K562 (cell line): Measurements from ENCODE around the gene IQCN. TPM values are rescaled to one million over a fixed set of nuclear protein-coding genes. Genes with fewer than 3 reads are reported as not detected.

Source experiments
- ATAC-seq: fragments of 200-7000 bp; cut with Tn5 transposase; 3 replicates; pipeline ENCODE4 v1.9.1; 2020; ENCODE audit warnings: moderate library complexity
- BruUV-seq: library from RNA; stranded (reverse); fragments of 400-500 nt; replicated peaks from 2 replicates; lab custom pipeline; 2021; lab: Mats Ljungman, UMichigan
- CTCF ChIA-PET: fragments of 300-600 bp; formaldehyde crosslinking; extraction: SDS; loops from one replicate; lab custom pipeline; 2021; ENCODE audit warnings: low intra/inter-chr PET ratio; lab: Yijun Ruan, JAX
- POLR2A ChIA-PET: fragments of 300-600, 350-650 bp; sonication (Branson Sonifier 250); formaldehyde crosslinking; extraction: SDS; loops from one replicate; lab custom pipeline; 2021; ENCODE audit warnings: antibody characterized with exemption, inconsistent platforms; lab: Yijun Ruan, JAX
- DNase-seq, 4 experiments: peaks; one replicate each; pipeline versions ENCODE4 v3.0.0 to v3.0.0-alpha.2; 2011 to 2018; ENCODE audit warnings: low spot score in 3 of 4, mixed read lengths in 3 of 4; ENCODE audit errors: extremely low read depth in 1 of 4
- FAIRE-seq: peaks from 2 replicates; lab custom pipeline; 2011; peaks lifted over from hg19 to GRCh38; lab: Jason Lieb, UNC
- H2AFZ ChIP-seq: 2 replicates; pipeline ENCODE4 v1.6.0; 2011; ENCODE audit warnings: low read depth, low read length, control low read depth, inconsistent platforms
- H3K27ac ChIP-seq: fragments of 200-600 bp; 3 replicates; pipeline ENCODE4 v1.8.0; 2011; ENCODE audit warnings: low read depth, mild to moderate bottlenecking, control low read depth, inconsistent platforms, low read length, moderate library complexity, mixed read lengths; ENCODE audit errors: extremely low read depth
- H3K27me3 ChIP-seq, 2 experiments: fragments of 300-600 bp in 1 of 2; 2 replicates in 1 of 2; 3 replicates in 1 of 2; pipeline versions ENCODE4 v1.6.0 to v1.8.0; 2011; ENCODE audit warnings: inconsistent platforms in 2 of 2, low read length in 2 of 2, mild to moderate bottlenecking in 1 of 2, mixed read lengths in 1 of 2, moderate library complexity in 1 of 2; ENCODE audit not compliant: control insufficient read depth in 2 of 2, insufficient read depth in 2 of 2
- H3K36me3 ChIP-seq: fragments of 300-600 bp; 3 replicates; pipeline ENCODE4 v1.8.0; 2011; ENCODE audit warnings: mild to moderate bottlenecking, low read length, inconsistent platforms; ENCODE audit not compliant: control insufficient read depth, insufficient read depth
- H3K4me1 ChIP-seq, 2 experiments: fragments of 200-600 bp in 1 of 2; replicated peaks in 1 of 2; 2 replicates in 1 of 2; 3 replicates in 1 of 2; pipeline versions ENCODE4 v1.5.1 to v1.8.0; 2011; ENCODE audit warnings: inconsistent platforms in 2 of 2, low read length in 2 of 2, mild to moderate bottlenecking in 1 of 2, mixed read lengths in 1 of 2, moderate library complexity in 1 of 2; ENCODE audit not compliant: control insufficient read depth in 2 of 2, insufficient read depth in 2 of 2
- H3K4me2 ChIP-seq: 2 replicates; pipeline ENCODE4 v1.6.1; 2011; ENCODE audit warnings: low read length, control low read depth, inconsistent platforms, mixed read lengths; ENCODE audit not compliant: insufficient read depth
- H3K4me3 ChIP-seq: fragments of 200-600 bp; sonication (generic), shearing (Covaris generic); 2 replicates; pipeline ENCODE4 v1.5.1; 2016; ENCODE audit warnings: control low read depth, inconsistent platforms
- H3K79me2 ChIP-seq: fragments of 200-600 bp; 3 replicates; pipeline ENCODE4 v1.8.0; 2011; ENCODE audit warnings: low read length, inconsistent platforms; ENCODE audit not compliant: control insufficient read depth, insufficient read depth
- H3K9ac ChIP-seq, 2 experiments: 2 replicates each; pipeline versions ENCODE4 v1.6.0 to v1.6.1; 2011; ENCODE audit warnings: low read depth in 2 of 2, low read length in 2 of 2, control low read depth in 1 of 2, inconsistent platforms in 1 of 2, mild to moderate bottlenecking in 1 of 2, mixed read lengths in 1 of 2; ENCODE audit not compliant: insufficient read depth in 1 of 2
- H3K9me1 ChIP-seq: one replicate; pipeline ENCODE4 v1.6.0; 2011; ENCODE audit warnings: inconsistent platforms, mild to moderate bottlenecking, low read length, moderate library complexity; ENCODE audit not compliant: control insufficient read depth, insufficient read depth
- H3K9me3 ChIP-seq: replicated peaks from 2 replicates; pipeline ENCODE4 v1.5.1; 2011; ENCODE audit warnings: low read depth, low read length, inconsistent platforms; ENCODE audit not compliant: control insufficient read depth, insufficient read depth
- H4K20me1 ChIP-seq: replicated peaks from 2 replicates; pipeline ENCODE4 v1.6.1; 2011; ENCODE audit warnings: low read length, inconsistent platforms, mixed read lengths; ENCODE audit not compliant: control insufficient read depth, insufficient read depth
- DPF2 ChIP-seq: fragments of 450-650 bp; IDR thresholded peaks from 2 replicates; pipeline ENCODE4 v1.6.1; 2016
- ELF1 ChIP-seq: fragments of 200-800 bp; sonication (Bioruptor generic); IDR thresholded peaks from 2 replicates; pipeline ENCODE4 v1.6.1; 2016; ENCODE audit warnings: missing genetic modification characterization, missing compliant biosample characterization
- KAT7 ChIP-seq: sonication (generic); formaldehyde crosslinking; IDR thresholded peaks from 2 replicates; pipeline ENCODE4 v1.8.0; 2022; ENCODE audit warnings: missing genetic modification reagents, mild to moderate bottlenecking, borderline replicate concordance
- MAZ ChIP-seq, 2 experiments: fragments of 450-650 bp in 1 of 2; sonication (generic) in 1 of 2; formaldehyde crosslinking; IDR thresholded peaks in 1 of 2; conservative IDR thresholded peaks in 1 of 2; 2 replicates each; pipeline versions ENCODE4 v1.4.0 to v1.5.0; 2020; ENCODE audit warnings: mild to moderate bottlenecking in 1 of 2, missing genetic modification reagents in 1 of 2
- NCOR1 ChIP-seq: fragments of 450-650 bp; IDR thresholded peaks from 2 replicates; pipeline ENCODE4 v1.6.1; 2016; ENCODE audit warnings: mild to moderate bottlenecking, moderate library complexity
- NR4A1 ChIP-seq, 2 experiments: fragments of 250-450 bp in 1 of 2; fragments of 450-650 bp in 1 of 2; sonication (Bioruptor Pico) in 1 of 2; IDR thresholded peaks; 2 replicates each; pipeline versions ENCODE4 v1.4.0 to v1.6.1; 2016 to 2020; ENCODE audit warnings: mild to moderate bottlenecking in 2 of 2, missing compliant biosample characterization in 1 of 2, missing genetic modification characterization in 1 of 2, moderate library complexity in 1 of 2
- PHF20 ChIP-seq: fragments of 450-650 bp; IDR thresholded peaks from 2 replicates; pipeline ENCODE4 v1.6.1; 2018; ENCODE audit not compliant: partially characterized antibody
- SPI1 ChIP-seq: IDR thresholded peaks from 2 replicates; pipeline ENCODE4 v1.6.1; 2011; ENCODE audit warnings: low read depth, low read length, control low read depth, borderline replicate concordance
- TAF9B ChIP-seq: fragments of 450-650 bp; IDR thresholded peaks from 2 replicates; pipeline ENCODE4 v1.6.1; 2018; ENCODE audit warnings: mild to moderate bottlenecking; ENCODE audit not compliant: partially characterized antibody
- TAL1 ChIP-seq: fragments of 450-650 bp; IDR thresholded peaks from 2 replicates; pipeline ENCODE4 v1.6.1; 2016; ENCODE audit warnings: mild to moderate bottlenecking
- TEAD1 ChIP-seq, 2 experiments: fragments of 450-650 bp in 1 of 2; sonication (generic) in 1 of 2; formaldehyde crosslinking; IDR thresholded peaks; 2 replicates each; pipeline versions ENCODE4 v1.4.0 to v1.8.0; 2020 to 2022; ENCODE audit warnings: mild to moderate bottlenecking in 2 of 2, missing genetic modification reagents in 1 of 2
- ZC3H4 ChIP-seq: sonication (generic); formaldehyde crosslinking; IDR thresholded peaks from 2 replicates; pipeline ENCODE4 v1.9.0; 2021; ENCODE audit warnings: missing genetic modification reagents, borderline replicate concordance
- ZKSCAN8 ChIP-seq: fragments of 200-800 bp; sonication (Bioruptor generic); IDR thresholded peaks from 2 replicates; pipeline ENCODE4 v1.6.1; 2016; ENCODE audit warnings: missing genetic modification characterization, missing compliant biosample characterization
- WGBS: fragments of 100-300 bp; shearing (Covaris generic); methylation state at CpG from one replicate; pipeline ENCODE4 v1.1.6; 2016; ENCODE audit warnings: low coverage, mixed read lengths; ENCODE audit not compliant: insufficient coverage; ENCODE audit errors: missing lambda C conversion rate; 5-methylcytosine and 5-hydroxymethylcytosine counted together
- in situ Hi-C: fragments of 300-500 bp; cut with MboI; formaldehyde crosslinking; loops from 4 replicates; pipeline ENCODE4 v1.15.0; 2018; ENCODE audit warnings: inconsistent platforms, mixed read lengths
- intact Hi-C: fragments of 100-400 bp; cut with micrococcal nuclease; formaldehyde crosslinking; loops from 2 replicates; pipeline ENCODE4 v1.14.2; 2022
- polyA plus RNA-seq, 8 experiments: library from polyadenylated mRNA; depleted of rRNA in 4 of 8; stranded (reverse) in 5 of 8; unstranded in 3 of 8; fragments of >200 nt; fragmentation: Nextera tagmentation in 2 of 8; fragmentation: Illumina TruSeq in 1 of 8; extraction: Ambion mirVana in 2 of 8; extraction: Trizol in 1 of 8; gene quantifications; 2 replicates each; pipeline versions ENCODE4 v1.2.1 to v1.2.3, GENCODE V29; 2011 to 2014; ENCODE audit warnings: inconsistent platforms in 1 of 8, missing spikeins in 1 of 8
- total RNA-seq, 7 experiments: library from RNA; depleted of rRNA in 6 of 7; stranded (reverse); fragments of >200 nt in 6 of 7; fragmentation: Illumina TruSeq in 2 of 7; extraction: Trizol in 2 of 7; gene quantifications; 2 replicates each; pipeline versions ENCODE4 v1.2.1 to v1.2.3, GENCODE V29; 2011 to 2021; ENCODE audit warnings: low replicate concordance in 1 of 7
- TF ChIP-seq, protein P1 (sequence below): fragments of 450-650 bp; IDR thresholded peaks from 2 replicates; pipeline ENCODE4 v1.6.1; 2018; ENCODE audit not compliant: partially characterized antibody
- TF ChIP-seq, protein P2 (sequence below), 2 experiments: IDR thresholded peaks; 2 replicates each; pipeline ENCODE4 v1.6.1; 2011; ENCODE audit warnings: borderline replicate concordance in 1 of 2, control low read depth in 1 of 2, low read depth in 1 of 2, low read length in 1 of 2, mild to moderate bottlenecking in 1 of 2, mixed read lengths in 1 of 2, moderate library complexity in 1 of 2; ENCODE audit not compliant: insufficient read depth in 1 of 2, insufficient read length in 1 of 2, poor library complexity in 1 of 2, severe bottlenecking in 1 of 2; ENCODE audit errors: extremely low read depth in 1 of 2

IQCN gene
- total and polyA plus RNA-seq, 9 of the 15 experiments (the other 6 are each of a cell fraction or from before 2014, with no cell fraction given): 0.01 to 0.07 (median 0.04) TPM; not detected in 3

DNA sequence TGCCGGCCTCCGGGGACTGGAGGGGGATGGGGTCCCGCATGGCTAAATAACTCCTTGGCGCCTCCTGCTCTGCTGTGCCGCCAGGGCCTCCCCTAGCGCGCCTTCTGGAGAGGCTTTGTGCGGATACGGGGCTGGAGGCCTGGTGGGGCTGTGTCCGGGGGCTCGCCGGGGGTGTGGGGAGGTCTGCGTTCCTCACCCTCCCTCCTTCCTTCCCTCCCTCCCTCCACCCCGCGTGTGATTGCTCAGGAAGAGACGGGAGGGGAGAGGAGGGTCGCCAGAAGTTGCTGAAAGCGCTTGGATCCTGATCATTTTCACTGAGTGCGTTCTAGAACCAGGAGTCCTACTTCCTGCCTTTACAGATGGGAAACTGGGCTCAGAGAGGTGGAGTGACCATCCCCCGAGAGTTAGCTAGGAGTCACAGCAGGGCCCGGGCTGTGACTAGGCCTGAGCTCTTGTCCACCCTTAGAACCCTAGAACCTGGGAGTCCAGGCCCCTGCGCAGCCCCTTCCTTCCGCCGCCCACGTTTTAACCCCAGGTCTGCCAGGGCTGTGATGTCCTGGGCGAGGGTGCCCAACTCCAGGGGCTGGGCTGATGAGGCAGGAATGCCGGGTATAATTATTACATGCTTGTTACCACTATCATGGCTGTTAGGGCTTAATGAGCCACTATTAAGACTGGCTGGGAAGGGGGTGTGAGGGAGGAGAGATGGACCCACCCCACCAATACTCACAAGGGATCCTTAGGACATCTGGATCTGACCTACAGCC, 8.0 kb upstream of the IQCN start:
- BruUV-seq: TSS peak; percentile 98
- Histone ChIP-seq H2AFZ (peak overlapping the region; percentile 49; the same call in 1 of the 2 replicates), H3K36me3 (peaks cover 19% of the 10 kb centered on the region), H3K9ac (peak overlapping the region; percentile 95 to 99), H3K9me1 (peaks cover 12% of the 10 kb centered on the region), H3K4me2 (peak overlapping the region; percentile 95), H3K9me3 (no peaks in the 10 kb centered on the region), H3K4me3 (peak overlapping the region; percentile 50), H4K20me1 (peaks cover 26% of the 10 kb centered on the region), H3K4me1 (peaks cover 21 to 55% of the 10 kb centered on the region in 2 experiments), H3K27me3 (no peaks in the 10 kb centered on the region), H3K79me2 (peaks cover 47% of the 10 kb centered on the region), H3K27ac (peak overlapping the region; percentile 100)
- DNase-seq: no peak
- 0 out of 3 replicates have a peak, but pooled peaks have one; percentile 0 for ATAC-seq
- ChIA-PET CTCF (interaction anchor here (0.6 to 0.9 kb wide), 3 partner anchors 9 to 104 kb away, joined by 3 read pairs; no protein-coding TSS in a partner anchor), POLR2A (interaction anchor here (0.6 to 8.5 kb wide), 33 partner anchors 8 to 350 kb away, joined by 3 to 122 read pairs (median 10); partner anchors contain the start of genes CCDC124, GDF15, LSM4 and MPV17L2)
- intact Hi-C loops (no loop called here), in situ Hi-C loops (no loop called here)
- WGBS: 0% methylated on average over 11 of the region's 27 CpGs
- no peak for FAIRE-seq
- TF ChIP-seq NR4A1 (CRISPR knock-in tag; IDR thresholded peaks at IDR 0.05) (peak; percentile 19), NR4A1 (tag; IDR thresholded peaks at IDR 0.05) (peak; percentile 50; the same call in 1 of the 2 replicates), DPF2 (peak; percentile 29; the same call in 1 of the 2 replicates), TAF9B (peak; percentile 23), TAL1 (no peak), SPI1 (0 out of 2 replicates have a peak, but pooled peaks have one; percentile 3), NCOR1 (peak; percentile 35; the same call in 1 of the 2 replicates), PHF20 (peak; percentile 9), ELF1 (0 out of 2 replicates have a peak, but pooled peaks have one; percentile 32), TEAD1 (CRISPR knock-in tag; IDR thresholded peaks at IDR 0.05) (0 out of 4 replicates have a peak, but pooled peaks of 1 of the 2 experiments have one; percentile 5), ZC3H4 (CRISPR knock-in tag) (peak; percentile 64; the same call in 1 of the 2 replicates), MAZ (CRISPR knock-in tag; conservative IDR thresholded peaks at IDR 0.05 in 1 of 2, IDR thresholded peaks at IDR 0.05 in 1 of 2) (peak in 1 of 2 experiments; percentile 28; a peak in 1 of 4 replicates), ZKSCAN8 (CRISPR knock-in tag) (peak; percentile 84; the same call in 1 of the 2 replicates), KAT7 (CRISPR knock-in tag) (no peak)
- TF ChIP-seq, protein P1, sequence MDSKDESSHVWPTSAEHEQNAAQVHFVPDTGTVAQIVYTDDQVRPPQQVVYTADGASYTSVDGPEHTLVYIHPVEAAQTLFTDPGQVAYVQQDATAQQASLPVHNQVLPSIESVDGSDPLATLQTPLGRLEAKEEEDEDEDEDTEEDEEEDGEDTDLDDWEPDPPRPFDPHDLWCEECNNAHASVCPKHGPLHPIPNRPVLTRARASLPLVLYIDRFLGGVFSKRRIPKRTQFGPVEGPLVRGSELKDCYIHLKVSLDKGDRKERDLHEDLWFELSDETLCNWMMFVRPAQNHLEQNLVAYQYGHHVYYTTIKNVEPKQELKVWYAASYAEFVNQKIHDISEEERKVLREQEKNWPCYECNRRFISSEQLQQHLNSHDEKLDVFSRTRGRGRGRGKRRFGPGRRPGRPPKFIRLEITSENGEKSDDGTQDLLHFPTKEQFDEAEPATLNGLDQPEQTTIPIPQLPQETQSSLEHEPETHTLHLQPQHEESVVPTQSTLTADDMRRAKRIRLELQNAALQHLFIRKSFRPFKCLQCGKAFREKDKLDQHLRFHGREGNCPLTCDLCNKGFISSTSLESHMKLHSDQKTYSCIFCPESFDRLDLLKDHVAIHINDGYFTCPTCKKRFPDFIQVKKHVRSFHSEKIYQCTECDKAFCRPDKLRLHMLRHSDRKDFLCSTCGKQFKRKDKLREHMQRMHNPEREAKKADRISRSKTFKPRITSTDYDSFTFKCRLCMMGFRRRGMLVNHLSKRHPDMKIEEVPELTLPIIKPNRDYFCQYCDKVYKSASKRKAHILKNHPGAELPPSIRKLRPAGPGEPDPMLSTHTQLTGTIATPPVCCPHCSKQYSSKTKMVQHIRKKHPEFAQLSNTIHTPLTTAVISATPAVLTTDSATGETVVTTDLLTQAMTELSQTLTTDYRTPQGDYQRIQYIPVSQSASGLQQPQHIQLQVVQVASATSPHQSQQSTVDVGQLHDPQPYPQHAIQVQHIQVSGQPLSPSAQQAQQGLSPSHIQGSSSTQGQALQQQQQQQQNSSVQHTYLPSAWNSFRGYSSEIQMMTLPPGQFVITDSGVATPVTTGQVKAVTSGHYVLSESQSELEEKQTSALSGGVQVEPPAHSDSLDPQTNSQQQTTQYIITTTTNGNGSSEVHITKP: no peak
- TF ChIP-seq, protein P2, sequence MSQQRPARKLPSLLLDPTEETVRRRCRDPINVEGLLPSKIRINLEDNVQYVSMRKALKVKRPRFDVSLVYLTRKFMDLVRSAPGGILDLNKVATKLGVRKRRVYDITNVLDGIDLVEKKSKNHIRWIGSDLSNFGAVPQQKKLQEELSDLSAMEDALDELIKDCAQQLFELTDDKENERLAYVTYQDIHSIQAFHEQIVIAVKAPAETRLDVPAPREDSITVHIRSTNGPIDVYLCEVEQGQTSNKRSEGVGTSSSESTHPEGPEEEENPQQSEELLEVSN (IDR thresholded peaks at IDR 0.05; ENCODE audit: borderline replicate concordance in 1 of 2, extremely low read depth in 1 of 2, insufficient read depth in 1 of 2, insufficient read length in 1 of 2, low read depth in 1 of 2, low read length in 1 of 2, poor library complexity in 1 of 2, severe bottlenecking in 1 of 2): peak in 1 of 2 experiments; percentile 57
